ENCODE measurements around the gene STAT1.

- TF ChIP-seq, protein P1, sequence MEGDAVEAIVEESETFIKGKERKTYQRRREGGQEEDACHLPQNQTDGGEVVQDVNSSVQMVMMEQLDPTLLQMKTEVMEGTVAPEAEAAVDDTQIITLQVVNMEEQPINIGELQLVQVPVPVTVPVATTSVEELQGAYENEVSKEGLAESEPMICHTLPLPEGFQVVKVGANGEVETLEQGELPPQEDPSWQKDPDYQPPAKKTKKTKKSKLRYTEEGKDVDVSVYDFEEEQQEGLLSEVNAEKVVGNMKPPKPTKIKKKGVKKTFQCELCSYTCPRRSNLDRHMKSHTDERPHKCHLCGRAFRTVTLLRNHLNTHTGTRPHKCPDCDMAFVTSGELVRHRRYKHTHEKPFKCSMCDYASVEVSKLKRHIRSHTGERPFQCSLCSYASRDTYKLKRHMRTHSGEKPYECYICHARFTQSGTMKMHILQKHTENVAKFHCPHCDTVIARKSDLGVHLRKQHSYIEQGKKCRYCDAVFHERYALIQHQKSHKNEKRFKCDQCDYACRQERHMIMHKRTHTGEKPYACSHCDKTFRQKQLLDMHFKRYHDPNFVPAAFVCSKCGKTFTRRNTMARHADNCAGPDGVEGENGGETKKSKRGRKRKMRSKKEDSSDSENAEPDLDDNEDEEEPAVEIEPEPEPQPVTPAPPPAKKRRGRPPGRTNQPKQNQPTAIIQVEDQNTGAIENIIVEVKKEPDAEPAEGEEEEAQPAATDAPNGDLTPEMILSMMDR (IDR thresholded peaks at IDR 0.05; ENCODE audit: low read length) = no peak
- no peak for TF ChIP-seq EZH2 (IDR thresholded peaks at IDR 0.05; ENCODE audit: borderline replicate concordance, low read length)
These were observed 12.3 kb downstream of the STAT1 start for GRCh38 chr2:191001624-191002023.

Data from OCI-LY1 (cell line).